ENCODE results near the gene TMEM255A.

- TF ChIP-seq CTCF (conservative IDR thresholded peaks at IDR 0.05; ENCODE audit: low read length) (no peak), EZH2phosphoT487 (IDR thresholded peaks at IDR 0.05; ENCODE audit: borderline replicate concordance, low read depth, low read length) (no peak)
Observed at GRCh38 chrX:120282697-120283096, 28.6 kb downstream of the TMEM255A start.

All from OCI-LY7 (cell line).